Esophagus squamous epithelium (tissue), 5 donors: ENCODE data around the gene MYOM3. TPM values are rescaled to one million over a fixed set of nuclear protein-coding genes. Genes with fewer than 3 reads are reported as not detected.
A peak's percentile ranks its signal among the peaks of the same experiment; 100 is the strongest.
"Not testable (repeated sequence)": the region's sequence is repeated elsewhere in the genome, so short reads cannot be mapped to it uniquely, and the experiment has no call there.

ENCODE experiments used
- DNase-seq: peaks from one replicate; lab custom pipeline; 2025; lab: John Stamatoyannopoulos, UW
- H3K27ac ChIP-seq, 4 donors: fragments of 200-600 bp; sonication (generic); one replicate each; pipeline ENCODE4 v1.5.1; 2016 to 2019; ENCODE audit warnings: mild to moderate bottlenecking in 1 of 4
- H3K27me3 ChIP-seq, 4 donors: fragments of 200-600 bp; sonication (generic); 1 replicate in 3 of 4; 2 replicates in 1 of 4; pipeline versions ENCODE4 v1.5.1 to v1.6.0; 2017 to 2021; ENCODE audit warnings: antibody characterized with exemption in 1 of 4
- H3K36me3 ChIP-seq, 3 donors: fragments of 200-600 bp; sonication (generic); one replicate each; pipeline ENCODE4 v1.5.1; 2016 to 2019
- H3K4me1 ChIP-seq, 3 donors: fragments of 200-600 bp; sonication (generic); one replicate each; pipeline ENCODE4 v1.5.1; 2017 to 2019
- H3K4me3 ChIP-seq, 4 donors: fragments of 200-600 bp; sonication (generic); 1 replicate in 3 of 4; 2 replicates in 1 of 4; pipeline ENCODE4 v1.5.1; 2016 to 2019; ENCODE audit warnings: mild to moderate bottlenecking in 2 of 4, moderate library complexity in 1 of 4
- H3K9me3 ChIP-seq, 3 donors: fragments of 200-600 bp; sonication (generic); one replicate each; pipeline ENCODE4 v1.5.1; 2016 to 2019
- POLR2A ChIP-seq, 4 donors: fragments of 450-650 bp; IDR thresholded peaks; one replicate each; pipeline ENCODE4 v1.6.1; 2017; ENCODE audit warnings: antibody characterized with exemption in 4 of 4, mild to moderate bottlenecking in 4 of 4, moderate library complexity in 3 of 4
- WGBS, 2 donors: methylation state at CpG; one replicate each; pipeline ENCODE4 v1.1.5; 2018; 5-methylcytosine and 5-hydroxymethylcytosine counted together
- intact Hi-C: fragments of 100-400 bp; cut with DNase I; formaldehyde crosslinking; loops from one replicate; pipeline ENCODE4 v1.15.0; 2022
- total RNA-seq, 4 donors: library from RNA; depleted of rRNA; stranded (reverse); fragments of >200 nt; gene quantifications; one replicate each; pipeline ENCODE4 v1.1.0, GENCODE V29; 2016
- TF ChIP-seq, protein P1 (sequence below), 6 experiments: fragments of 450-650 bp in 4 of 6; fragments of 200-600 bp in 2 of 6; sonication (generic) in 2 of 6; IDR thresholded peaks; one replicate each; pipeline ENCODE4 v1.5.1; 2016 to 2019; ENCODE audit warnings: antibody characterized with exemption in 6 of 6, mild to moderate bottlenecking in 4 of 6, moderate library complexity in 4 of 6
- donor health status: DM: yes; HTN: yes; CAD: no.

Gene MYOM3
- total RNA-seq, 4 donors from 2014 or later, result 0.30 to 1.1 (median 0.56) TPM

DNA sequence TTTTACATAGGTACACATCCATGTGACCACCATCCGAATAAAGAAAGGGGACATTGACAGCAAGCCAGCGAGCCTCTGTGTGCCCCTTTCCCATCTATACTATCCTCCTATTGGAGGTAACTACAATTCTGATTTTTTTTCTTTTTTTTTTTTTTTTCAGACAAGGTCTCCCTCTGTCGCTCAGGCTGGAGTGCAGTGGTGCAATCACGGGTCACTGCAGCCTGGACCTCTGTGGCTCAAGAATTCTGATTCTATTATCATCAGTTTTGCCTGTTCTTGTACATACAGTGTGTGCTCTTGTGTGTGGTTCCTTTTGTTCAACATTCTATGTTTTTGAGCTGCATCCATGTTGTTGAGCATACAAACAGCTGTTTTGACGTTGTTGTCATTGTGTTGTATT, 75.8 kb downstream of the MYOM3 start:
- WGBS, 2 donors, result 77 to 85% methylated on average over 5 of the region's 5 CpGs
- Histone ChIP-seq H3K9me3 (no peaks in the 10 kb centered on the region), H3K36me3 (no peaks in the 10 kb centered on the region), H3K4me3 (no peak overlapping the region), H3K27ac (no peak overlapping the region), H3K27me3 (no peaks in the 10 kb centered on the region), H3K4me1 (no peaks in the 10 kb centered on the region)
- no peak for DNase-seq
- no peak for TF ChIP-seq POLR2A (IDR thresholded peaks at IDR 0.05)
- TF ChIP-seq, protein P1, sequence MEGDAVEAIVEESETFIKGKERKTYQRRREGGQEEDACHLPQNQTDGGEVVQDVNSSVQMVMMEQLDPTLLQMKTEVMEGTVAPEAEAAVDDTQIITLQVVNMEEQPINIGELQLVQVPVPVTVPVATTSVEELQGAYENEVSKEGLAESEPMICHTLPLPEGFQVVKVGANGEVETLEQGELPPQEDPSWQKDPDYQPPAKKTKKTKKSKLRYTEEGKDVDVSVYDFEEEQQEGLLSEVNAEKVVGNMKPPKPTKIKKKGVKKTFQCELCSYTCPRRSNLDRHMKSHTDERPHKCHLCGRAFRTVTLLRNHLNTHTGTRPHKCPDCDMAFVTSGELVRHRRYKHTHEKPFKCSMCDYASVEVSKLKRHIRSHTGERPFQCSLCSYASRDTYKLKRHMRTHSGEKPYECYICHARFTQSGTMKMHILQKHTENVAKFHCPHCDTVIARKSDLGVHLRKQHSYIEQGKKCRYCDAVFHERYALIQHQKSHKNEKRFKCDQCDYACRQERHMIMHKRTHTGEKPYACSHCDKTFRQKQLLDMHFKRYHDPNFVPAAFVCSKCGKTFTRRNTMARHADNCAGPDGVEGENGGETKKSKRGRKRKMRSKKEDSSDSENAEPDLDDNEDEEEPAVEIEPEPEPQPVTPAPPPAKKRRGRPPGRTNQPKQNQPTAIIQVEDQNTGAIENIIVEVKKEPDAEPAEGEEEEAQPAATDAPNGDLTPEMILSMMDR (IDR thresholded peaks at IDR 0.05), result no peak
- intact Hi-C loops, result no loop called here

DNA sequence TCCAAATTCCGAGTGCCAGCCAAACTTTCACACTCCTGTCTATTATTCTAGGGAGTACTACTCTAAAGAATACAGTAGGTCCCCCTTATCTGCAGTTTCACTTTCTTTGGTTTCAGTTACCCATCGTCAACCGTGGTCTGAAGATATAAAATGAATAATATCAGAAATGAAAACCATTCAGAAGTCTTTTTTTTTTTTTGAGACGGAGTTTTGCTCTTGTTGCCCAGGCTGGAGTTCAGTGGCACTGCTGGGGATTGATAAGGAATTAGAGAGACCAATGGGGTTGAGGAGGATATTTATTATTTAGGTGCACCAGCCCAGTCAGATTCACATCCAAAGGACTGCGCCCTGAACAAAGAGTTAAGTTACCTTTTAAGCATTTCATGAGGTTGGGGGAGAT, 79.0 kb downstream of the MYOM3 start:
- Histone ChIP-seq H3K4me3 (no peak overlapping the region), H3K4me1 (no peaks in the 10 kb centered on the region), H3K9me3 (no peaks in the 10 kb centered on the region), H3K27ac (no peak overlapping the region), H3K36me3 (no peaks in the 10 kb centered on the region), H3K27me3 (no peaks in the 10 kb centered on the region)
- DNase-seq, result no peak
- intact Hi-C loops, result no loop called here
- 71 to 76% methylated on average over 5 of the region's 5 CpGs for WGBS, 2 donors
- no peak for TF ChIP-seq POLR2A (IDR thresholded peaks at IDR 0.05)

DNA sequence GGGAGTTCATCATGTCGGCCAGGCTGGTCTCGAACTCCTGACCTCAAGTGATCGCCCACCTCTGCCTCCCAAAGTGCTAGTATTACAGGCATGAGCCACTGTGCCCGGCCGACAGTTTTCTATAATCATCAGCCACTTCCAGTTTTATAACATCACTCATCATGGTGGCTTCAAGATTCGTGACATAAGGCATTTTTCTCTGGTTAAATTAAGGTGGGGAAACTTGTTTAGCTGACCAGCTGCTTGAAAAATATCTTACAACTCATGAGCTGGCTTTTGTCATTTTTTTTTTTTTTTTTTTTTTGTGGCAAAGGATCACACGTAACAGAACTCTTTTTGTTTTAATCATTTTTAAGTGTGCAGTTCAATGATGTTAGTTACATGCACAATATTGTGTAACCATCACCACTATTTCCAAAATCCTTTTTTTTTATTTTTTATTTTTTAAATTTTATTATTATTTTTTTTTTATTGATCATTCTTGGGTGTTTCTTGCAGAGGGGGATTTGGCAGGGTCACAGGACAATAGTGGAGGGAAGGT, 80.9 kb downstream of the MYOM3 start:
- H3K9me3 ChIP-seq, intact Hi-C loops, H3K36me3 ChIP-seq, H3K27me3 ChIP-seq, H3K4me1 ChIP-seq, H3K4me3 ChIP-seq, DNase-seq: not testable (repeated sequence)
- H3K27ac ChIP-seq, result peak overlapping the region in 1 of 4 donors; percentile 39
- 75 to 79% methylated on average over 7 of the region's 7 CpGs for WGBS, 2 donors

DNA sequence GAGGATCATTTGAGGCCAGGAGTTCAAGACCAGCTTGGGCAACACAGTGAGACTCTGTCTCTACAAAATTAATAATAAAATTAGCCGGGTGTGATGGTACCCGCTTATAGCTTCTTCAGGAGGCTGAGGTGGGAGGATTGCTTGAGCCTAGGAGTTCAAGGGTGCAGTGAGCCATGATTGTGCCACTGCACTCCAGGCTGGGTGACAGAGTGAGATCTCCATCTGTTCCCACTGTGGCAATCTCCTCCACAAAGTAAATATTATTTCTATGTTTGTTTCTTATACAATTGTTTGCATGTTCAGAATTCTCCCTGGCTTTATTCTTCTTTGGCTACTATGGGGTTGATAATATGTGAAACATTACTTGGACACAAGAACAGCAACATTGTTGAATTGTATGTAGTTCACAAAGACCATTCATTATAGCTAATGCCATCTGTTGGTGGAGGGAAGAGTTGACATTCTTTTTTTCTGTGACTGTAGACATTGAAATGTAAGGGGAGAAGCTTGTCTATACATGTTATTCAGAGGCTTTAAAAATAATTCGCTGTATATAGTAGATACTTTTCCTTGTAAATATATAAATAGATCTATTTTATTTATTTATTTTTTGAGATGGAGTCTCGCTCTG, 84.0 kb downstream of the MYOM3 start:
- Histone ChIP-seq H3K27ac (no peak overlapping the region), H3K4me1 (no peaks in the 10 kb centered on the region), H3K36me3 (no peaks in the 10 kb centered on the region), H3K4me3 (no peak overlapping the region), H3K9me3 (no peaks in the 10 kb centered on the region), H3K27me3 (no peaks in the 10 kb centered on the region)
- WGBS, 2 donors, result 78% methylated on average over 4 of the region's 4 CpGs
- TF ChIP-seq, protein P1 (IDR thresholded peaks at IDR 0.05), result peak in 5 of 6 experiments; percentile 41 to 53 (median 47)
- no peak for TF ChIP-seq POLR2A (IDR thresholded peaks at IDR 0.05)
- no peak for DNase-seq
- intact Hi-C loops, result no loop called here

DNA sequence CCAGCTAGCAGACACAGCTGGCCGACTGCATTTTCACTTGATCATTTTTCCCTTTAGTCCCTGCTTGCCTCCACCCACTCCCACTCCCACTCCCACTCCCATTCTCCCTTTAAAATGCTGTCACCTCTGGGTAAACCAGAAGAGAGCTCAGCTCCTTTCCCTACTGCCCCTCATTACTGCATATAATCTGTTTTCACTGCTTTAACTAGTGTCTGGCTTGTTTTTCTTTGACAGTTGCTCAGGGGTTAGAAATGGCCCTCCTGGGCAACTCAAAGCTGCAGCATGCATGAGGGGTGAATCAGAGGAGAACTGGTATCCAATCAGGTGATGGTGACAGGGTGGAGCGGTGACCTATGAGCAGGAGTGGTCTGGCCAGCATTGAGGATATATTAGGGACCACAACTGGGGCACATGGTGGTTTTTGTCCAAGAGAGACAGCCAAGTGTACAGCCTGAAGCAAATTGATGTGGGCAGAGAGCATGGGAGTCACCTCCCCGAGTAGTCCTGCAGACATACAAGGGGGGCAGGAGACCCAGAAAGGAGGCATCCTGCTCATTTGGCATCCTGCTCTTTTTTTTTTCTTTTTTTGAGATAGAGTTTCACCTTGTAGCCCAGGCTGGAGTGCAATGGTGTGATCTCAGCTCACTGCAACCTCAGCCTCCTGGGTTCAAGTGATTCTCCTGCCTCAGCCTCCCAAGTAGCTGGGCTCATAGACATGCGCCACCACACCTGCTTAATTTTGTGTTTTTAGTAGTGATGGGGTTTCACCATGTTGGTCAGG, 89.2 kb downstream of the MYOM3 start:
- WGBS, 2 donors, result 81 to 91% methylated on average over 3 of the region's 4 CpGs
- Histone ChIP-seq H3K27ac (peak overlapping the region in 1 of 4 donors; percentile 47), H3K4me3 (no peak overlapping the region), H3K36me3 (no peaks in the 10 kb centered on the region), H3K27me3 (no peaks in the 10 kb centered on the region), H3K9me3 (no peaks in the 10 kb centered on the region), H3K4me1 (peaks cover 4 to 33% (median 6%) of the 10 kb centered on the region in 3 donors)
- TF ChIP-seq, protein P1 (IDR thresholded peaks at IDR 0.05), result no peak
- no peak for TF ChIP-seq POLR2A (IDR thresholded peaks at IDR 0.05)
- no peak for DNase-seq
- intact Hi-C loops, result no loop called here
